ENCODE results near the gene OR2T11. TPM values are rescaled to one million over a fixed set of nuclear protein-coding genes. Genes with fewer than 3 reads are reported as not detected.
A peak's percentile ranks its signal among the peaks of the same experiment; 100 is the strongest.

Gene OR2T11
- total RNA-seq, 1 donor from 2014 or later: not detected

GRCh38 chr1:248621770-248622169 is 13.1 kb downstream of the OR2T11 start:
- no peak for DNase-seq (ENCODE audit: low spot score)
- H3K36me3 ChIP-seq: no peaks in the 10 kb centered on the region
- Mint-ChIP-seq H3K9me3 (no peaks in the 10 kb centered on the region), H3K27ac (no peak overlapping the region), H3K36me3 (no peaks in the 10 kb centered on the region), H3K27me3 (ENCODE audit: insufficient read depth, low read depth) (no peaks in the 10 kb centered on the region), H3K4me1 (no peaks in the 10 kb centered on the region), H3K4me3 (no peak overlapping the region)
- no peaks in the 10 kb centered on the region for H3F3A ChIP-seq (ENCODE audit: low read depth)
- no peak overlapping the region for H3K4me2 ChIP-seq
- H3K4me1 ChIP-seq: no peaks in the 10 kb centered on the region
- H2AFZ ChIP-seq (replicated peaks): no peak overlapping the region
- no peaks in the 10 kb centered on the region for H3K27me3 ChIP-seq
- H3K9me3 ChIP-seq (ENCODE audit: low read depth): peaks cover 13% of the 10 kb centered on the region
- no peak overlapping the region for H3K4me3 ChIP-seq
- no peaks in the 10 kb centered on the region for H4K20me1 ChIP-seq (ENCODE audit: low read depth)
- H3K9ac ChIP-seq: no peak overlapping the region
- no peaks in the 10 kb centered on the region for H3K79me2 ChIP-seq (ENCODE audit: low read depth)
- TF ChIP-seq CTCF (IDR thresholded peaks at IDR 0.05): no peak
- no peak for TF ChIP-seq EZH2 (IDR thresholded peaks at IDR 0.05)
- TF ChIP-seq EZH2phosphoT487 (IDR thresholded peaks at IDR 0.05): no peak
- H3K27ac ChIP-seq: no peak overlapping the region

- Histone ChIP-seq H3K27ac (no peak overlapping the region), H3K4me1 (no peaks in the 10 kb centered on the region), H3K9ac (no peak overlapping the region), H2AFZ (replicated peaks) (no peak overlapping the region), H3K4me3 (no peak overlapping the region), H3F3A (ENCODE audit: low read depth) (no peaks in the 10 kb centered on the region), H3K27me3 (no peaks in the 10 kb centered on the region), H3K4me2 (no peak overlapping the region), H3K9me3 (ENCODE audit: low read depth) (peaks cover 4% of the 10 kb centered on the region), H4K20me1 (ENCODE audit: low read depth) (no peaks in the 10 kb centered on the region), H3K79me2 (ENCODE audit: low read depth) (no peaks in the 10 kb centered on the region), H3K36me3 (no peaks in the 10 kb centered on the region)
- H3K36me3 Mint-ChIP-seq: no peaks in the 10 kb centered on the region
- no peaks in the 10 kb centered on the region for H3K27me3 Mint-ChIP-seq (ENCODE audit: insufficient read depth, low read depth)
- H3K4me3 Mint-ChIP-seq: no peak overlapping the region
- TF ChIP-seq EZH2 (IDR thresholded peaks at IDR 0.05) (no peak), CTCF (IDR thresholded peaks at IDR 0.05) (peak; percentile 24)
- peaks cover 17% of the 10 kb centered on the region for H3K9me3 Mint-ChIP-seq
- no peak for DNase-seq (ENCODE audit: low spot score)
- H3K27ac Mint-ChIP-seq: no peak overlapping the region
- no peaks in the 10 kb centered on the region for H3K4me1 Mint-ChIP-seq
Measured at GRCh38 chr1:248618878-248619277, 16.0 kb downstream of the OR2T11 start.

GRCh38 chr1:248618119-248618518 is 16.8 kb downstream of the OR2T11 start:
- Histone ChIP-seq H3F3A (ENCODE audit: low read depth) (no peaks in the 10 kb centered on the region), H3K79me2 (ENCODE audit: low read depth) (no peaks in the 10 kb centered on the region), H3K4me2 (no peak overlapping the region), H3K9me3 (ENCODE audit: low read depth) (peaks cover 4% of the 10 kb centered on the region), H3K4me3 (no peak overlapping the region), H4K20me1 (ENCODE audit: low read depth) (no peaks in the 10 kb centered on the region), H3K27ac (no peak overlapping the region), H3K9ac (no peak overlapping the region), H3K27me3 (no peaks in the 10 kb centered on the region), H2AFZ (replicated peaks) (no peak overlapping the region), H3K36me3 (no peaks in the 10 kb centered on the region), H3K4me1 (no peaks in the 10 kb centered on the region)
- Mint-ChIP-seq H3K27me3 (ENCODE audit: insufficient read depth, low read depth) (no peaks in the 10 kb centered on the region), H3K27ac (no peak overlapping the region), H3K36me3 (no peaks in the 10 kb centered on the region), H3K9me3 (peaks cover 17% of the 10 kb centered on the region), H3K4me3 (no peak overlapping the region), H3K4me1 (no peaks in the 10 kb centered on the region)
- no peak for DNase-seq (ENCODE audit: low spot score)
- TF ChIP-seq EZH2 (IDR thresholded peaks at IDR 0.05): no peak
- no peak for TF ChIP-seq CTCF (IDR thresholded peaks at IDR 0.05)

GRCh38 chr1:248613742-248614141 is 21.1 kb downstream of the OR2T11 start:
- no peaks in the 10 kb centered on the region for H3K4me1 ChIP-seq
- no peaks in the 10 kb centered on the region for H3K27me3 ChIP-seq
- no peak for TF ChIP-seq CTCF (IDR thresholded peaks at IDR 0.05)
- TF ChIP-seq EZH2 (IDR thresholded peaks at IDR 0.05): no peak
- no peak for TF ChIP-seq EZH2phosphoT487 (IDR thresholded peaks at IDR 0.05)
- H3K36me3 Mint-ChIP-seq: no peaks in the 10 kb centered on the region
- no peaks in the 10 kb centered on the region for H3K4me1 Mint-ChIP-seq
- no peaks in the 10 kb centered on the region for H4K20me1 ChIP-seq (ENCODE audit: low read depth)
- no peaks in the 10 kb centered on the region for H3K36me3 ChIP-seq
- H3K79me2 ChIP-seq (ENCODE audit: low read depth): no peaks in the 10 kb centered on the region
- H3K4me3 ChIP-seq: no peak overlapping the region
- peaks cover 26% of the 10 kb centered on the region for H3K9me3 Mint-ChIP-seq
- H3K27me3 Mint-ChIP-seq (ENCODE audit: insufficient read depth, low read depth): no peaks in the 10 kb centered on the region
- H3K4me2 ChIP-seq: no peak overlapping the region
- H3K9me3 ChIP-seq (ENCODE audit: low read depth): peaks cover 23% of the 10 kb centered on the region
- H3F3A ChIP-seq (ENCODE audit: low read depth): no peaks in the 10 kb centered on the region
- H3K4me3 Mint-ChIP-seq: no peak overlapping the region
- H3K27ac ChIP-seq: no peak overlapping the region
- no peak overlapping the region for H2AFZ ChIP-seq (replicated peaks)
- DNase-seq (ENCODE audit: low spot score): no peak
- no peak overlapping the region for H3K27ac Mint-ChIP-seq
- H3K9ac ChIP-seq: no peak overlapping the region

Measured in neural progenitor cell (in vitro differentiated cells).